HG02870 (cell line): ENCODE measurements around the gene C16orf86.
"Not testable (repeated sequence)": the region's sequence is repeated elsewhere in the genome, so short reads cannot be mapped to it uniquely, and the experiment has no call there.

Experiments
- ATAC-seq: cut with Tn5 transposase; IDR thresholded peaks from one replicate; pipeline ENCODE4 v1.9.1; 2021; ENCODE audit warnings: mild to moderate bottlenecking, moderate library complexity; ENCODE audit not compliant: unreplicated experiment

The C16orf86 gene

GRCh38 chr16:67685388-67686112 is 18.9 kb downstream of the C16orf86 start:
- no peak for ATAC-seq

GRCh38 chr16:67693517-67694285 is 27.1 kb downstream of the C16orf86 start:
- not testable (repeated sequence) for ATAC-seq

DNA sequence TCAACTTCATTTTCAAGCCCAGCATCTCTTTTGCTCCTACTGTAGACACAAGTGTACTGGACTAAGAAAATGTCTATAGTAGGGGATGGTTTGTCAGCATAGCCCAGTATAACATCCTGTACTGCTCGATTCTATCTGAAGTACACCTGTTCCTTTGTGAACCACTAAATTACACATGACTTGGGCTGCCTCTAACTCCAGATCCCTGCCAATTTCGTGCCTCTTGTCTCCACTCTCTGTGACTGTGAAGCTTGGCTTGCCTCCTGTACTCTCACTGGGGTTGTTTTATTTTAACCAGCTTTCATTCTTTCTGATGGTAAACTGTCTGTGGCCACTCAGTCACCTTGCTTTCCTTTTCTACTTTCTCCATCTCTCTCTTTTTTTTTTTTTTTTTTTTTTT is 28.0 kb downstream of the C16orf86 start:
- ATAC-seq, result no peak

DNA sequence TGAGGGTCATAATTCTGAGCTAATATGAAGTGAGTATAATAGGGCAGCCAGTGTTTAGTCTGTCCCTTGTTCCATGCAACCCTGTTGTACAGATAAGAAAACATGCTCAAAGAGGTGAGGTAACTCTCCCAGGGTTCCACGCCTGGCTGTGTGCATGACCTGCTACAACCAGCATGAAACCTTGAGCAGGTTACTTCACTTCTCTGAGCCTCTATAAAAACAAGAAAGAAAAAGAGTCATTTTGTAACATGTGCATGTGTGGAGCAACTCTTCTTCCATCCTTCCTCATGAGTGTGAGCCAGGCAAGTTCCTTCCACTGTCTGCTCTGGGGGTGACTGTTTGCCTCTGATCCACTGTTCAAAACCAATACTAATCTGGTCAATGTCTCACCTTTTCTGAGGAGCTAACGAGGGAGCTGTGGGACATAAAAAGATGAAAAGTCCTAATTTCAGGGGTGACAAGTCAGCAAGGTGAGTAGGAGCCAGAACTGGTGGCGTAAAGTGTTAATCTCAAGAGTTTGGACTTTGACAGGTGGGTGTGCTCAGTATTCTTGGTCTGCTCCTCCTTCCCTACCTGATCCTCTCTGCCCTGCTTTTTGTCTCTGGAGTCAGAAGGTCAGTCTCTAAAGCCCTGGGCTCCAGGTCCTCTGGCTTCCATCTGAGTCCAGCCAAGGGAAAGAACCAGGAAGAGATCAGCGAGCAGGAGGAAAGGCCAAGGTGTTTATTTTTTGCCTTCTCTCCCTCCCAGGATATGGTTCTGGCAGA is 31.0 kb downstream of the C16orf86 start:
- ATAC-seq, result no peak

- no peak for ATAC-seq
Measured at GRCh38 chr16:67699265-67699664, 32.7 kb downstream of the C16orf86 start.

GRCh38 chr16:67701420-67701819 is 34.8 kb downstream of the C16orf86 start:
- ATAC-seq, result no peak

DNA sequence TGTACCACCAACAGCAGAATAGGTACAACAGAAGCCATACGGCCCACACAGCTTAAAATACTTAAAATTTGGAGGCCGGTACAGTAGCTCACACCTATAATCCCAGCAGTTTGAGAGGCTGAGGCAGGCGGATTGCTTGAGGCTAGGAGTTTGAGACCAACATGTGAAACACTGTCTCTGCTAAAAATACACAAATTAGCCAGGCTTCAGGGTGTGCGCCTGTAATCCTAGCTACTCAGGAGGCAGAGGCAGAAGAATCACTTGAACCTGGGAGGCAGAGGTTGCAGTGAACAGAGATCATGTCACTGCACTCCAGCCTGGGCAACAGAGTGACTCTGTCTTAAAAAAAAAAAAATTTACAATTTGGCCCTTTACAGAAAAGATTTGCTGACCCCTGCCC is 35.5 kb downstream of the C16orf86 start:
- ATAC-seq, result no peak

DNA sequence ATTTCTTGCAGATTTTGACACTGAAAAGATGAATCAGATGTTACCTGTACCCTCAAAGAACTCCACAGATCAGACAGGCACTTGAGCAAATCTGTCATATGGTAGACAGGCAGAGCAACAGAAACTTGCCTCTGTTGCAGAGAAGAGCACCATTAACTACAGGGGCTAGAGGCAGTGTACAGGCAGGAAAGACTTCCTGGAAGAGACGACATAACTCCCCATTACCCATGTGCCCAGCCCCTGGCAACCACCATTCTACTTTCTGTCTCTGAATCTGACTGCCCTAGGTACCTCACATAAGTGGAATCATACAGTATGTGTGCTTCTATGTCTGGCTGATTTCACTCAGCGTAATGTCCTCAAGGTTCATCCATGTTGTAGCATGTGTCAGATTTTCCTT is 37.0 kb downstream of the C16orf86 start:
- ATAC-seq, result no peak

- ATAC-seq, result no peak
Measured at GRCh38 chr16:67704110-67704509, 37.5 kb downstream of the C16orf86 start.

GRCh38 chr16:67707210-67707609 is 40.6 kb downstream of the C16orf86 start:
- no peak for ATAC-seq

DNA sequence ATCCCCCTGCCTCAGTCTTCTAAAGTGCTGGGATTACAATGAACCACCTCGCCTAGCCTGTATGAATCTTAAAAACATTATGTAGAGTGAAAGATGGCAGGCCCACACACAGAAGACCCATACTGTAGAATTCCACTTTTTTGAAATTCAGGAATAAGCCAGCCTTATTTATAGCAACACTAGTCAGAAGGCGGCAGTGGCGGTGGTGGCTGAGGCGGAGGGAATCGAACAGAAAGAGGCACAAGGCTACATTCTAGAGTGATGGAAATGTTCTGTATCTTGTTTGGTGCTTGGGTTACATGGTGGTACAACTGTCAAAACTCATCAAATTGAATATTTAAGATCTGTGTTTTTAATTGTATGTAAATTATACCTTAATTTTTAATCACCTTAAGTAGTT is 41.2 kb downstream of the C16orf86 start:
- ATAC-seq, result no peak

DNA sequence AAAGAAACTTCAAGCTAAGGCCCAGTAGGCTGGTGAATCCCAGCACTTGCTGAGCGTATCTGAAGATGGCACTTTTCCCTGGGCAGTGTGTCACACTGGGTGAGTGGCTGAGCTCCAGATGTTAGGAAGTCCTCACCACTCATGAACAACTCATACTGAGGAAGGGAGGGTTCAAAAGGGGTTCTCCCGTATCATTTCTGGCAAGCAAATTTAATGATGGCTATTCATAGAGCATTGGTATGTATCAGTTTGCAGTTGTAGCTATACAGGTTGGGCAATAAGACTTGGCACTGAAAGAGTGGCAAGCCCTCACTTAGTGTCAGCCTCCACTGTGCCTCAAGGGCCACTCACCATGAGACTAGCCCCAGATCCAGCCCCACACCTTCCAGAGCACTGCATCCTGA is 41.8 kb downstream of the C16orf86 start:
- ATAC-seq, result no peak

DNA sequence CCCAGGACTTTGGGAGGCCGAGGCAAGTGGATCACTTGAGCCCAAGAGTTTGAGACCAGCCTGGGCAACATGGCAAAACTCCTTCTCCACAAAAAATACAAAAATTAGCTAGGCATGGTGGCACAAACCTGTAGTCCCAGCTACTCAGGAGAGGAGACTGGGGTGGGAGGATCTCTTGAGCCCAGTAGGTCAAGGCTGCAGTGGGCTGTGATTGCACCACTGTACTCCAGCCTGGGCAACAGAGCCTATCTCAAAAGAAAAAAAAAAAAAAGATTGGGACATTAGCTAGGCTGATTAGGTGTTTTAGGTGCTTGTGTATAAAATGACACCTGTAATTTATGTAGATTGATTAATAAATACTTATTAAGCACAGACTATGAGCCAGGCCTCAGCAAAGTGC is 42.4 kb downstream of the C16orf86 start:
- ATAC-seq, result no peak

- ATAC-seq, result no peak
Measured at GRCh38 chr16:67710607-67711006, 44.0 kb downstream of the C16orf86 start.

DNA sequence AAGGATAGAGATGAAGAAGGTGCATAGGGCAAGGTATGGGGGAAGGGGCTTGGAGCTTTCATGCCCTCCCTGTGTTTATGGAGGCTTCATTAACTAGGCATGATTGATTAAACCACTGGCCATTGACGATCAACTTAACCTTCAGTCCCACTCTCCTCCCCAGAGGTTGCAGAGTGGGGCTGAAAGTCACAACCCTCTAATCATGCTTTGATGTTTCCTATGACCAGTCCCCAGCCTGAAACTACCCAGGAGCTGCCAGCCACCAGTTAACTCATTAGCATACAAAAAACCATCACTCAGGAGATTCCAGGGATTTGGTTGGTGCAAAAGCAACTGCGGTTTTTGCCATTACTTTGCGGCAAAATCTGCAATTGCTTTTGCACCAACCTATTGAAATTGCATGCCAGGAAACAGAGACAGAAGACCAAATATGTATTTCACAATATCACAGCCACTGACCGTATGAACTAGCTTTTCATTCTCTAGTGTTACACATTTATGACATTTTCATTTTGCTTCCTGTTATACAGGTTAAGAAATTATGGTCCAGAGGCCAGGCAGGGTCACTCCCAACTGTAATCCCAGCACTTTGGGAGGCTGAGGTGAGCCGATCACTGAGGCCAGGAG is 47.1 kb downstream of the C16orf86 start:
- no peak for ATAC-seq

DNA sequence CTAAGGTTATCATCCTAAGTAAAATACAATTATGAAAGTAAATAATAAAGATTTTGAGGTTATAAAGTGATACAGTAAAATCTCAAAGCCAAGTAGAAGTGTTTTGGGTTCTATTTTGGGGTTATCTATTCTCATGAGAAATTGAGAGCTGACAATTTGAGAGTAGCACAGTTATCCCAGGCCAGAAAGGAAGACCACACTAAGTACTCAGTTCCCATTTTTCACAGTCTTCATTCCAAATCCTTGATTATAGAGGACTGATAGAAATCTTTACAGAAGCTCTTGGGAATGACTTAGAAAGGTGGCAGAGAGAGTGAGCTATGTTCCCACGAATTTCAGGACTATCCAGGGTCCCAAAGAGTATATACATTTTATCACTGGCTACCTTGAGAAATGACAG is 47.9 kb downstream of the C16orf86 start:
- no peak for ATAC-seq

DNA sequence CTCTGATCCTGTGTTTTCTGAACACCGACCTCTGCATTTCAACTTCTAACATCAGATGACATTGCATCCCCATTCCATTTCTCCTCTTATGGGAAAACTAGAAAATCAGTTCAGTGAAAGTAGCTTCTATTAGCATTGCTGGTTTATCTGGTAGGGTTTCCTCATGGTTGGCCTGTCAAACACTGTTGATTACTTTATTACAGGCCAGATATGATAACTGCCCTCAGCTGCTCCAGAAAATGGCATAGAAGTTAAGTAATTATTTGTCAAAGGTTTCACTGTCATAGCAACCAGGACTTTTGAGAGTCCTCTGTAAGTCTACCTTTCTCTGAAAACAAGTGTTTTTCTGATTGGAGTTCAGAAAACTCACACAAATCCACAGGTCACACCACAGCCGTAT is 49.5 kb downstream of the C16orf86 start:
- ATAC-seq, result no peak
